GM18907 (cell line): ENCODE data around the gene FBXL13.
A peak's percentile ranks its signal among the peaks of the same experiment; 100 is the strongest.
"Not testable (repeated sequence)": the region's sequence is repeated elsewhere in the genome, so short reads cannot be mapped to it uniquely, and the experiment has no call there.

ENCODE experiments used
- ATAC-seq: cut with Tn5 transposase; IDR thresholded peaks from one replicate; pipeline ENCODE4 v1.9.1; 2021; ENCODE audit warnings: mild to moderate bottlenecking, moderate library complexity; ENCODE audit not compliant: unreplicated experiment

The FBXL13 gene

GRCh38 chr7:103074519-103075336 is at the start of gene FBXL13, which contains the start of gene ARMC10:
Gene FBXL13, minus strand, starts transcription at chr7:103074796.
Gene ARMC10, plus strand, starts transcription at chr7:103075140. Its CDS starts 133 bp downstream, at chr7:103075273.
- ATAC-seq: peak; percentile 93

GRCh38 chr7:103123529-103123928 is 48.9 kb upstream of the FBXL13 start:
- ATAC-seq: no peak

- no peak for ATAC-seq
These were observed 47.0 kb upstream of the FBXL13 start for GRCh38 chr7:103121641-103122040.

GRCh38 chr7:103120362-103120761 is 45.8 kb upstream of the FBXL13 start:
- no peak for ATAC-seq

- no peak for ATAC-seq
These were observed 45.2 kb upstream of the FBXL13 start for GRCh38 chr7:103119791-103120291.

GRCh38 chr7:103117465-103117864 is 42.9 kb upstream of the FBXL13 start:
- ATAC-seq: no peak

GRCh38 chr7:103116991-103117390 is 42.4 kb upstream of the FBXL13 start:
- no peak for ATAC-seq

GRCh38 chr7:103116511-103116910 is 41.9 kb upstream of the FBXL13 start:
- no peak for ATAC-seq

GRCh38 chr7:103115771-103116170 is 41.2 kb upstream of the FBXL13 start:
- no peak for ATAC-seq

- no peak for ATAC-seq
These were observed 40.0 kb upstream of the FBXL13 start for GRCh38 chr7:103114576-103115008.

- no peak for ATAC-seq
These were observed 38.6 kb upstream of the FBXL13 start for GRCh38 chr7:103113164-103113563.

- not testable (repeated sequence) for ATAC-seq
These were observed 32.1 kb upstream of the FBXL13 start for GRCh38 chr7:103106703-103107070.

GRCh38 chr7:103106005-103106702 is 31.6 kb upstream of the FBXL13 start:
- ATAC-seq: no peak

GRCh38 chr7:103101543-103101942 is 26.9 kb upstream of the FBXL13 start:
- no peak for ATAC-seq

GRCh38 chr7:103100348-103100747 is 25.8 kb upstream of the FBXL13 start:
- no peak for ATAC-seq

GRCh38 chr7:103097041-103097440 is 22.4 kb upstream of the FBXL13 start:
- no peak for ATAC-seq

GRCh38 chr7:103095558-103095957 is 21.0 kb upstream of the FBXL13 start:
- not testable (repeated sequence) for ATAC-seq

GRCh38 chr7:103094102-103094501 is 19.5 kb upstream of the FBXL13 start:
- no peak for ATAC-seq

- ATAC-seq: no peak
These were observed 18.8 kb upstream of the FBXL13 start for GRCh38 chr7:103093429-103093828.

- ATAC-seq: not testable (repeated sequence)
These were observed 17.7 kb upstream of the FBXL13 start for GRCh38 chr7:103092321-103092720.

- no peak for ATAC-seq
These were observed 8.6 kb upstream of the FBXL13 start for GRCh38 chr7:103083210-103083609.

- no peak for ATAC-seq
These were observed 7.9 kb upstream of the FBXL13 start for GRCh38 chr7:103082497-103082896.
